ENCODE results near the gene BORCS6. TPM values are rescaled to one million over a fixed set of nuclear protein-coding genes. Genes with fewer than 3 reads are reported as not detected.

BORCS6 gene
- total RNA-seq, 2 experiments from 2014 or later, result 4.0 to 4.3 TPM

DNA sequence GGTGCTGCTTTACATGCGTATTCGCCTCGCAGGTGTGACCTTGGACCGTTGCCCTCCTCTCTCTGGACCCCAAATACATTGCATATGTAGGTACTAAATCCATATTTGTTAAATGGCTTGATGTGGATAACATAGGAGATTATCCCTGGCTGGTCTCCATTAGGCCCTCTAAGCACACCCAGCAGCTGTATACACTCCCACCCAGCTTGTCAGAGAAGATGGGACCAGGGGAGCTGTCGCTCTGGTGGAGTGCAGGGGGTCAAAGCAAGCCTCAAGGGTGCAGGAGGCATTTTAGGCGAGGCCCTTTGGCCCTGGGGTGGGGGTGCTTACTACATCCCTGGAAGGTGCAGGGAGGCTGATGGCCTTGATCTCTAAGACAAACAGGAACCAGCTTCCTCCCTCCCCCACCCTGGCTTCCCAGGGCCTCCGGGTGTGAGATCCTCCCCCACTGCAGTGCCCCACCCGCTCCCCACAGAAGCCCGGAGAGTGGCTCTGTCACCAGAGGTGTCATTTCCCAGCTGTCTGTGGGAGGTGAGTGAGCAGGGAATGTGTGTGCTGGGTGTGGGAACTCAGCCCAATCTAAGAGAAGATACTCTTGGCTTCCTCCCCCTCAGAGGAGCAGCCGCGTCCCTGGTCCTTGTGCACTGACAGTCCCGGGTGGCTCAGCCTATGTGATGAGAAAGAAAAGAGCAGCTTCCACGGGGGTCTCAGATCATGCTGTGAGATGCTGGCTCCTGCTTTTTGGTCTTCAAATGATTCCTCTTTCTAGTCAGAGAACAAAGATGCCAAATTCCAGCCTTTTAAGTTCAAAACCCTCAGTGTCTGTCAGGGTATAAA, 25.8 kb downstream of the BORCS6 start:
- H3K4me3 Mint-ChIP-seq, result peak overlapping the region; percentile 82
- H3K36me3 Mint-ChIP-seq (ENCODE audit: low read depth), result peaks cover 14% of the 10 kb centered on the region
- intact Hi-C loops (cut with micrococcal nuclease), result loop anchor here (1.0 kb wide), 2 partner anchors 8 to 9 kb away; no protein-coding TSS in a partner anchor
- peak overlapping the region; percentile 97 for H3K27ac Mint-ChIP-seq
- CTCF ChIA-PET, result interaction anchor here (0.9 to 1.6 kb wide), 5 partner anchors 9 to 103 kb away, joined by 3 to 9 read pairs (median 4); partner anchors contain the start of gene ALOXE3
- no peaks in the 10 kb centered on the region for H3K9me3 Mint-ChIP-seq
- peak; percentile 95 for DNase-seq
- no peaks in the 10 kb centered on the region for H3K27me3 Mint-ChIP-seq (ENCODE audit: low read depth)
- H3K4me1 Mint-ChIP-seq (ENCODE audit: low read depth), result peaks cover 57% of the 10 kb centered on the region

DNA sequence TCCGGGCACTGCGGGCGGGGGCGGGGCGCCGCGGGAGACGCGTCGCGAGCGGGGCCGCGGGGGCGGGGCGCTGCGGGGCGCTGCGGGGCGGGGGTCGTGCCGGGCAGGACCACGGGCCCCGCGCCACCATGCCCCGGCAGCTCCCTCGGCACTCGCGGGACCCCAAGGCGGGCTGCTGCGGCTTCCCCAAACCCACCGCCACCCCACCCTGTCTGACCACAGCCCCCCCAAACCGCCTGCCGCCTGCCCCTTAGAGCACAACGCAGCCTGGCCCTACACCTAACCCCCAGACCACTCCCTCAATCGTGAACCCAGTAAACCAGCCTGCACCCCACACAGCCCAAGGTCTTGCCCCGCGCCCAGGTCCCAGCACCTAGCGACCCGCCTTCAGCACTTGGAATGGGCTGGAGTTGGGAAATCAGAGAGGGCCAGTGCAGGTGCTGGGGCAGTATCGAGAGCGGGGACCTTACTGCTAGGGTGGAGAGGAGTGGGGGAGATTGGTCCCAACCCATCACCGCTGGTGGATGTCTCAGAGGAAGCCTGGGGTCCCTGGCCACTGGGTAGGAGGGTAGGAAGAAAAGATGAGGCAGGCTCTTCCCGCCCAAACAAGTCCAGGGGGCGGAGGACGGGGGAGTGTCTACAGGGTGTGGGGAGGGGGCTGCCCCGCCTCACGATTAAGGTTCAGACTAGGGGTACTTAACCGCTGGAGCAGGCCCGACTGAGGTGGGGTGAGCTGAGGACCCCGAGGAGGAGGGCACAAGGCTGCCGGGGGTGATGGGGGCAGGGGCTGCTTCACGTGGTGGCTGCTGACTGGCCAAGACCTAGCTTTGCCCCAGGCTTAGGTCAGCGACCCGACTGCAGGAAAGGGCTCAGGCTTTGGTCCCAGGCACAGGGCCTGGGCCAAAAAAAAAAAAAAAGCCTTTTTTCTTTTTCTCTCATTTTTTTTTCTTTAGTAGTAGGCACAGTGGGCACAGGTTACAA, 26.7 kb downstream of the BORCS6 start:
- H3K9me3 Mint-ChIP-seq, result no peaks in the 10 kb centered on the region
- peak; percentile 41 for DNase-seq
- H3K4me1 Mint-ChIP-seq (ENCODE audit: low read depth), result peaks cover 60% of the 10 kb centered on the region
- CTCF ChIA-PET, result interaction anchor here (0.9 to 1.6 kb wide), 5 partner anchors 10 to 102 kb away, joined by 3 to 9 read pairs (median 4); partner anchors contain the start of gene ALOXE3
- intact Hi-C loops (cut with micrococcal nuclease), result no loop called here
- H3K27ac Mint-ChIP-seq, result peak overlapping the region; percentile 97
- H3K27me3 Mint-ChIP-seq (ENCODE audit: low read depth), result no peaks in the 10 kb centered on the region
- peak overlapping the region; percentile 82 for H3K4me3 Mint-ChIP-seq
- peaks cover 14% of the 10 kb centered on the region for H3K36me3 Mint-ChIP-seq (ENCODE audit: low read depth)

DNA sequence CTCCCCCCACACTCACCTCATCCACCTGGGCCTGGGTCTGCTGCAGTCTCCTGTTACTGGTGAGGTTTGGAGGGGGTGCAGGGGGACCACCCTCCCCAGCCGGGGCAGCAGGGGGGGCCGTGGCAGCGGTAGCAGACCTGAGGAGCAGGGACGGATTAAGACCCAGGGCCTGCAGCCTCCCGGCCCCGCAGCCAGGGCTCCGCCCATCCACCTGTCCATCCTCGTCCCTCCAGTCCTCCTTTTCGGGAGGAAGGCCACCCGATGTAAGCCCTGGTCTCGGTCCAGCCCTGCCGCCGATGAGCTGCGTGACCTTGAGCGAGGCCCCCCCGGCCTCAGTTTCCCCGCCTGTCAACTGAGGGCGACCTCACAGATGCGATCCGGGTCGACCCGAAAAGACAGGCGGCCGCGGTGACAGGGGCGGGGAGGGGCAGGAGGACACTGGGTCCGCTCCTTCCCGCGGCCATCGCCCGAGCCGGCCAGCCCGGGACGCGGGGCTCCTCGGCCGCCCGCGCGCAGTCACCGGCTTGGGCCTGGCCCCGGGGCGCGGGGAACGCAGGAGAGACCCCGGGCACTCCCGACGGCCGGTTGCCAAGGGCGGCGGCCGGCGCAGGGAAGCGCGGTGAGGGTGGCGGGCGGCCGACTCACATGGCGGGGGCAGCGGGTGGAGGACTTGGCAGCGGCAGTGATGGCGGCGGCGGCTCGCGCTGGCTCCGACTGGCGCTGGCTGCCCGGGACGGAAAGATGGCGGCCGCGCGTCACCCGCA, 27.6 kb downstream of the BORCS6 start, which contains the start of gene VAMP2:
TSS of gene VAMP2 (minus strand) at position 716 of the 764 bp plus-strand sequence. CDS start at position 647, 69 bp downstream.
- peaks cover 60% of the 10 kb centered on the region for H3K4me1 Mint-ChIP-seq (ENCODE audit: low read depth)
- peaks cover 14% of the 10 kb centered on the region for H3K36me3 Mint-ChIP-seq (ENCODE audit: low read depth)

DNA sequence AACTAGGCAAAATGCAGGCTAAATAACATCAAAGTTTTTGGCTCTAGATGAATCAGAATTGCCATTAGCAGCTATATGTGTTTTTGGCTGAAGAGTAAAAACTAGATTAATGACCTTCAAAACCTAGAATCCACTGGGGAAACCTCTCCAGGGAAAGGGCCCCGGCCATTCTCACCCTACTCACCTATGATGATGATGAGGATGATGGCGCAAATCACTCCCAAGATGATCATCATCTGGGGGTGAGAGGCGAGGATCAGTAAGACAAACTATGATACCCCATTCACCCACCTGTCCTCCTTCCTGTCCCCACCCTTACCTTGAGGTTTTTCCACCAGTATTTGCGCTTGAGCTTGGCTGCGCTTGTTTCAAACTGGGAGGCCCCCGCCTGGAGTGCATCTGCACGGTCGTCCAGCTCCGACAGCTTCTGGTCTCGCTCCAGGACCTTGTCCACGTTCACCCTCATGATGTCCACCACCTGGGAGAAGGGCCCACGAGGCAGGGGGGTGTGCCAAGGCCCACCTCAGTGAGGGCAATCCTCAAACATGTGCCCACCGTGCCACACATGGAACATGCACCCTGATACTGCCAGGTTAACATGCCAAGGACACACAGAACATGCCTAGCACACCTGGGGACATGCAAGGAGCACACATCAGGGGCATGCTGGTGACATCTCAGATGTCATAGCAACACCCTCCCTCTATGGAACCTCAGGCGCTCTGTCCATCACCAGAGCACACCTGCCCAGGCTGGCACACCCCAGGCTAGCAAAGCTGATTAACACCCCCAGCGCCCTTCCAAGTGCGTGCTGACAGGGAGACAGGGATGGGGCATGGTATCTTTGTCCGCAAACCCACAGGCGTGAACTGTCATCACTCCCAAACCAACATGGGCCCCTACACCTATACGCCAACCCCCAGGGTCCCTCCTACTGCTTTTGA, 28.4 kb downstream of the BORCS6 start:
- Mint-ChIP-seq H3K27me3 (ENCODE audit: low read depth) (no peaks in the 10 kb centered on the region), H3K4me3 (peak overlapping the region; percentile 82), H3K36me3 (ENCODE audit: low read depth) (peaks cover 14% of the 10 kb centered on the region), H3K4me1 (ENCODE audit: low read depth) (peaks cover 57% of the 10 kb centered on the region), H3K9me3 (no peaks in the 10 kb centered on the region), H3K27ac (peak overlapping the region; percentile 88)
- CTCF ChIA-PET, result interaction anchor here (0.6 to 1.5 kb wide), 5 partner anchors 10 to 542 kb away, joined by 3 to 6 read pairs (median 4); partner anchors contain the start of gene ALOXE3
- intact Hi-C loops (cut with micrococcal nuclease), result no loop called here
- DNase-seq, result peak; percentile 32

More for the DNA sequence above, 27.6 kb downstream of the BORCS6 start, which contains the start of gene VAMP2:
- no peaks in the 10 kb centered on the region for H3K27me3 Mint-ChIP-seq (ENCODE audit: low read depth)
- peak; percentile 84 for DNase-seq
- peak within 1 kb of the TSS; percentile 82 for H3K4me3 Mint-ChIP-seq
- H3K9me3 Mint-ChIP-seq, result no peaks in the 10 kb centered on the region
- intact Hi-C loops (cut with micrococcal nuclease), result no loop called here
- peak within 1 kb of the TSS; percentile 97 for H3K27ac Mint-ChIP-seq
- CTCF ChIA-PET, result no interaction called here

DNA sequence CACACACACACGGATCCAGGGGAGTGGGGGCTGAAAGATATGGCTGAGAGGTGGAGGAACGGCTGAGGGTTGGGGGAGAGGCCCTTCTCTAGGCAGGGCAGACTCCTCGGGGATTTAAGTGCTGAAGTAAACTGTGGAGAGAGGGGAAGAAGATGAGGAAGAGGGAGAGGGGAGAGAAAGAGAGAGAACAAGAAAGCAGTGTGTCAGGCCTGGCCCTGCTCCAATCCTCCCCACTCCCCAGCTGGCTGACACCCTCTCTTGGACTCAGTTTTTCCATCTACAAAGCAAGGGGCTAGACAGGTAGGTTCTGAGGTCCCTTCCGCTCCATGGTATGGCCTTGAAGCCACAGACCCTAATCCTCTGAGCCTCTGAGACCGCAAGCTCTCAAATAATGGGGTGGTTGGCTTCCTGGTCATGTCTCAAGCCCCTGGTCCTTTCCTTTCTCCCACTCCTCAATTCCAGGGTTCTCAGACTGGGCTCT, 29.2 kb downstream of the BORCS6 start:
- peak overlapping the region; percentile 82 for H3K4me3 Mint-ChIP-seq
- no peaks in the 10 kb centered on the region for H3K27me3 Mint-ChIP-seq (ENCODE audit: low read depth)
- H3K4me1 Mint-ChIP-seq (ENCODE audit: low read depth), result peaks cover 55% of the 10 kb centered on the region
- peaks cover 14% of the 10 kb centered on the region for H3K36me3 Mint-ChIP-seq (ENCODE audit: low read depth)
- CTCF ChIA-PET, result interaction anchor here (0.6 to 1.5 kb wide), 6 partner anchors 11 to 541 kb away, joined by 3 to 6 read pairs (median 4); partner anchors contain the start of gene ALOXE3
- H3K9me3 Mint-ChIP-seq, result no peaks in the 10 kb centered on the region
- H3K27ac Mint-ChIP-seq, result peak overlapping the region; percentile 88
- intact Hi-C loops (cut with micrococcal nuclease), result no loop called here
- peak; percentile 41 for DNase-seq

DNA sequence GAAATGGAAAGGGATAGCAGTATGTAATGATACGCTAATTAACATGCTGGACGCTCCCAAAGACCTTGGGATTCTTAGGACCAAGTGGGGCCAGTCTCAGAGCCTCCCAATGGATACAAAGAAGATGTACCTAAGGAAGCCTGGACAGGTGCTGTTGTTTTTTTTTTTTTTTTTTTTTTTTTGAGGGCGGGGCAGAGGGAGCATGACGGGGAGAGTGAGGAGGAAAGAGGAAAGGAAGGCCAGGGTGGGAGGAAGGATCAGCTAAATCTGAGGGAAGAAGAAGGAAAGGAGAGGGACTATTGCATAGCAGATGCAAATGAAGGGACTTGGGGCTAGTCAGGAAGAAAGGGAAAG, 29.8 kb downstream of the BORCS6 start:
- Mint-ChIP-seq H3K9me3 (no peaks in the 10 kb centered on the region), H3K36me3 (ENCODE audit: low read depth) (peaks cover 14% of the 10 kb centered on the region), H3K4me3 (no peak overlapping the region), H3K4me1 (ENCODE audit: low read depth) (peaks cover 59% of the 10 kb centered on the region), H3K27me3 (ENCODE audit: low read depth) (no peaks in the 10 kb centered on the region), H3K27ac (peak overlapping the region; percentile 88)
- intact Hi-C loops (cut with micrococcal nuclease), result no loop called here
- no peak for DNase-seq
- CTCF ChIA-PET, result interaction anchor here (0.6 to 5.4 kb wide), 3 partner anchors 13 to 66 kb away, joined by 5 to 48 read pairs (median 6); no protein-coding TSS in a partner anchor

DNA sequence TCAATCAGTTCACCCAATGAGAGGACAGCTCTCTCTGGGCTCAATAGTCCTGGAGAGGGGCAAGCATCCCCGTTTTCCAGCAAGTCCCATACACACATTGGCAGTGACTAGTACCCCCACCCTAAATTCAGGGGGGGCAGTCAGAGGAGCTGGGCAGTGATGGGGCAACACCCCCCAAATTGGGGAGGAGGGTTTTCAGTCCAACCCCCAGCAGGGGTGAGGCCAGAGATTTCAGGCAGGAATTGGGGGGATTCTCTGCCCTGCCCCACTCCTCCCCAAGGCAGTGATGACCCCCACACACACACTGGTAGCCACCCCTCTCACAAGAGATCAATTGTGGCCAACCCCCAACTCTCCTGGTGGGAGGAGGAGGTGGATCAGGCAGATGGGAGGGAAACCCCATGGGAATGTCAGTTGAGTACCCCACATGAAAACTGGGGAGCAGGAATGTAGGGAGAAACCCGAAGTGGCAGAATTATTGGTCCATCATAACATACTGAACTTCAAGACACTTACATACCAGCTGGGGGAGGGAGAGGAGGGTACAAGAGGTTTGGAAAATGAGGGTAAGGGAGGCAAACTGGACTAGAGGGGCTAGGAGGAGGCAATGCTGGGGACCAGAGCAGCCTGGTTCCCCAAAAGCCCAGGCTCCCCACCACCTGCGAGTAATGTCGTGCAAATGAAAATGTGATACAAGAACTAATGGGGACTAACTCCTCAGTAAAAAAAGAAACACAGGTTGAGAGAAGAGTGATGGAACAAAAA, 30.3 kb downstream of the BORCS6 start:
- H3K9me3 Mint-ChIP-seq, result no peaks in the 10 kb centered on the region
- no peaks in the 10 kb centered on the region for H3K27me3 Mint-ChIP-seq (ENCODE audit: low read depth)
- H3K4me1 Mint-ChIP-seq (ENCODE audit: low read depth), result peaks cover 59% of the 10 kb centered on the region
- H3K36me3 Mint-ChIP-seq (ENCODE audit: low read depth), result peaks cover 14% of the 10 kb centered on the region
- DNase-seq, result no peak
- peak overlapping the region; percentile 88 for H3K27ac Mint-ChIP-seq
- H3K4me3 Mint-ChIP-seq, result peak overlapping the region; percentile 47
- CTCF ChIA-PET, result interaction anchor here (0.7 to 5.4 kb wide), 7 partner anchors 11 to 37 kb away, joined by 3 to 48 read pairs (median 4); partner anchors contain the start of gene HES7
- intact Hi-C loops (cut with micrococcal nuclease), result loop anchor here (5.0 to 10.0 kb wide), 3 partner anchors 77 to 675 kb away; partner anchors contain the start of genes FXR2, POLR2A and SLC35G6

DNA sequence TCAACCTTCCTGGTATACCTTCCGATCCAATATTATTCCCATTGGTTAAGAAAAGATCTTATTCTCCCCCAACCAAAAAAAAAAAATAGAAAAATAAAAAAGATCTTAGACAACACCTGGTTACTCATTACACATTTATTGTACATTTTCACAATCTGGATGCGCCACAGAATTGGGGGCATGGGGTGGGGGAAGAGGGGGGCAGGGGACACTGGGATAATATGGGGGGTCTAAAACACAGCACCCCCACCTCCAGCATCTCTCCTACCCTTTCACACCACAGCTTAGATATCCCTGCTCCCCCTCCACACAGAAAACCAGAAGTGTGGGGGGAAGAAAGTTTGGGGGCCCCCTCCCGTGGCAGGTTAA, 31.0 kb downstream of the BORCS6 start:
- Mint-ChIP-seq H3K9me3 (no peaks in the 10 kb centered on the region), H3K4me3 (no peak overlapping the region), H3K27me3 (ENCODE audit: low read depth) (no peaks in the 10 kb centered on the region)

DNA sequence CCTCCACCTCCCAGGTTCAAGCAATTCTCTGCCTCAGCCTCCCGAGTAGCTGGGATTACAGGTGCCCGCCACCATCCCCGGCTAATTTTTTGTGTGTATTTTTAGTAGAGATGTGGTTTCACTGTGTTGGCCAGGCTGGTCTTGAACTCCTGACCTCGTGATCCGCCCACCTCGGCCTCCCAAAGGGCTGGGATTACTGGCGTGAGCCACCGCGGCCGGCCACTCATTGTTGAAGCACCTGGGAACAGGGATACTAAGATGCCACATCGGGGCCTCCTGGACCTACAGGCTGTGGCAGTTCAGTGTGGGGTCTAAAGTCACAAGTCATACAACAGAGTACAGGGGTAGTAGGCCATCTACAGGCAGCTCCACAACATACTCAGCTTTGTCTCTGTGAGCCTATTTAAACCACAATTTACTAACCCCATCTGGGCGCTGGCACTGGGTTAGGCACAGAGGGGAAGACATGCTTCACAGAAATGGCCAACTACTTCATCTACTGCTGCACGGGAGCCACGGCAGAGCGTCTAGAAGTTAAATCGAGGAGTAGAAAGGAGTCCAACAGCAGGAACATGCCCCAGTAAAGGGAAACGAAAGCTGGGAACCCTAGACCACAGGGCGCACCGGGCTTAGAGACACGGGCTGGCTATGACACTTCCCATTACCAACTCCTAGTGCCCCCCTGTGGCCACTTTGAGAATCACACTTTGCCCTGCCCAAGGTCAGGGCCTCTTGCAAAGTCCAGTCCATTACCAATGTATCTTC, 31.5 kb downstream of the BORCS6 start:
- H3K27me3 Mint-ChIP-seq (ENCODE audit: low read depth), result no peaks in the 10 kb centered on the region
- peak; percentile 95 for DNase-seq
- intact Hi-C loops (cut with micrococcal nuclease), result loop anchor here (1.0 to 10.0 kb wide), 4 partner anchors 64 to 674 kb away; partner anchors contain the start of genes FXR2, POLR2A and SLC35G6
- H3K4me3 Mint-ChIP-seq, result peak overlapping the region; percentile 57
- peaks cover 57% of the 10 kb centered on the region for H3K4me1 Mint-ChIP-seq (ENCODE audit: low read depth)
- peaks cover 14% of the 10 kb centered on the region for H3K36me3 Mint-ChIP-seq (ENCODE audit: low read depth)
- CTCF ChIA-PET, result interaction anchor here (0.6 to 5.4 kb wide), 12 partner anchors 8 to 120 kb away, joined by 3 to 48 read pairs (median 3); partner anchors contain the start of gene HES7
- no peaks in the 10 kb centered on the region for H3K9me3 Mint-ChIP-seq
- peak overlapping the region; percentile 93 for H3K27ac Mint-ChIP-seq

More for the DNA sequence above, 31.0 kb downstream of the BORCS6 start:
- intact Hi-C loops (cut with micrococcal nuclease), result loop anchor here (5.0 to 10.0 kb wide), 3 partner anchors 77 to 674 kb away; partner anchors contain the start of genes FXR2, POLR2A and SLC35G6
- Mint-ChIP-seq H3K27ac (peak overlapping the region; percentile 93), H3K4me1 (ENCODE audit: low read depth) (peaks cover 59% of the 10 kb centered on the region), H3K36me3 (ENCODE audit: low read depth) (peaks cover 14% of the 10 kb centered on the region)
- CTCF ChIA-PET, result interaction anchor here (0.7 to 5.4 kb wide), 10 partner anchors 8 to 65 kb away, joined by 3 to 48 read pairs (median 4); partner anchors contain the start of gene HES7
- DNase-seq, result no peak

All from activated naive CD4-positive, alpha-beta T cell treated with anti-CD3 and anti-CD28 coated beads for 36 hours (primary cell).